GM19452 (cell line): ENCODE data around the gene ELF2.
A peak's percentile ranks its signal among the peaks of the same experiment; 100 is the strongest.
"Not testable (repeated sequence)": the region's sequence is repeated elsewhere in the genome, so short reads cannot be mapped to it uniquely, and the experiment has no call there.

ENCODE experiments used
- ATAC-seq: cut with Tn5 transposase; IDR thresholded peaks from one replicate; pipeline ENCODE4 v1.9.1; 2021; ENCODE audit not compliant: unreplicated experiment

Gene ELF2

DNA sequence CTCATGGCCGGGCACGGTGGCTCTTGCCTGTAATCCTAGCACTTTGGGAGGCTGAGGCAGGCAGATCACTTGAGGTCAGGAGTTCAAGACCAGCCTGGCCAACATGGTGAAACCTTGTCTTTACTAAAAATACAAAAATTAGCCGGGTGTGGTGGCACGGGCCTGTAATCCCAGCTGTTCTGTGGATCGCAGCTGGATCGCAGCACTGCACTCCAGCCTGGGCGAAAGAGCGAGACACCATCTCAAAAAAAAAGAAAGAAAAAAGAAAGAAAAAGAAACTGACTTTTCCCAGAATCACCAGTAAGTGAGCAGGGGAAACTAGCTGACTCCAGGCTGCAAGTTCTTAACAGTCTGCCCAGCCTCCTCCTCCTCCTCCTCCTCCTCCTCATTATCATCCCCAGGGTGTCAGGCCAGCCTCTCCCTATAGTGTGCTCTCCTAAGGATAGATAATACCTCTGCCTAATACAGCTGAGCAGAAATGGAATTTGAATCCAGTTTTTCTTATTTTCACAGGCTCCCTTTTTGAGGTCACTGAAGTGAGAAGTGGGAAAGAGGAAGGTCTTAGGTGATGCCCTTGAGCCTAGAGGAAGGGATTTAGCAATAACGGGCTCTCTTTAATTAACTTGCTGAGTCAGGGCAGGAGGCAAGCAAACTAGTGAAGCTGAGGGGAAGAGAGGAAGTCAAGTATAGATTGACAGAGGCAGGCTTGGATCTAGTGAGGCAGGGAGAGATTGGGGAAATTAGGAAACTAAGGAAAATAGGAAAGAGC lies 11.8 kb upstream of the ELF2 start:
- ATAC-seq, result no peak

DNA sequence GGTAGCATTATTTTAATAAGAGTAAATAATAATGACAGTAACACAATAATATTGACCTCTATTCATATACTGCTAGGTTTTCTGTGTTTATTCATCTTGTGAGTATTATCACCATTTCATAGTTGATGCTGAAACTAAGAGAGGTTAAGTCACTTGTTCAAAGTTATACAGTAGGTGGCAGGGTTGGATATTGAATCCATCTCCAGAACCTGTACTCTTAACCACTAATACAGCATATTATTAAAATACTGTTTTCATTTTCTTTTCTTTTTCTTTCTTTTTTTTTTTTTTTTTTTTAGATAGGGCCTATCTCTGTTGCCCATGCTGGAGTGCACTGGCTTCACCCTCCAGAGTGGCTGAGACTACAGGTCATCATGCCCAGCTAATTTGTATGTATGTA lies 7.1 kb upstream of the ELF2 start:
- no peak for ATAC-seq

DNA sequence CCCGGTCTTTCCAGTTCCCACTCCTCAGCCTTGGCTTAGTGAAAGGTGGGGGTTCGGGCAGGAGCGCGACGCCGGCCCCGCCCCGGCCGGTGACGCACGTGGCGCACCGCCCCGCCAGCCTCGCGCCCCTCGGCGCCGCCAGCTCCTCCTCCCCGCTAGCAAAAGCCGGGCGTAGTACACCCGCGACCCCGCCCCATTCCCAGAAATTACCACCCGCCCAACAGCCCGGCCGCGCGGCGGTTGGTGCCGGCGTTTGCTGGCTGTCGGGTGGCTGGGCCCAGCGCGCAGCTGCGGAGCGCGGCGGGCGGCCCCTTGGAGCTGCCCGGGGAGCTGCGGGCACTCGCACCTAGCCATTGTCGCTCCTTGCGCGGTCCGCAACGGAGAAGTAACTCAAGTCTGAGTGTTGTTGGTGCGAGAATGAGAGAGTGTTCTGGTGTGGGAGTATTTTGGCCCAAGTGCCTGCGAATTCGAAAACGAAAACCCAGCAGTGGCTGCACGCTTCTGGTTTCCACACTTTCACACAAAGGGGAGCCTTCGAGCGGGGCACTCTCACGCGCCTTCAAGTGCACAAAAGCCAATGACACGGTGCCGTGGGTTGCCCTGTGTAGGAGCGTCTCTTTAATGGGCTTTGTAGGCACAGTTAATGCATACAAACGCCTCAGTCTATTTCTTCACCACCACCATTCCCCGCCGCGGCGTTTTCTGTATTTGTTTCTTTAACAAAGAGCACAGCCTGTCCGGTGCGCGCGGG lies 1.0 kb upstream of the ELF2 start:
- peak; percentile 68 for ATAC-seq

DNA sequence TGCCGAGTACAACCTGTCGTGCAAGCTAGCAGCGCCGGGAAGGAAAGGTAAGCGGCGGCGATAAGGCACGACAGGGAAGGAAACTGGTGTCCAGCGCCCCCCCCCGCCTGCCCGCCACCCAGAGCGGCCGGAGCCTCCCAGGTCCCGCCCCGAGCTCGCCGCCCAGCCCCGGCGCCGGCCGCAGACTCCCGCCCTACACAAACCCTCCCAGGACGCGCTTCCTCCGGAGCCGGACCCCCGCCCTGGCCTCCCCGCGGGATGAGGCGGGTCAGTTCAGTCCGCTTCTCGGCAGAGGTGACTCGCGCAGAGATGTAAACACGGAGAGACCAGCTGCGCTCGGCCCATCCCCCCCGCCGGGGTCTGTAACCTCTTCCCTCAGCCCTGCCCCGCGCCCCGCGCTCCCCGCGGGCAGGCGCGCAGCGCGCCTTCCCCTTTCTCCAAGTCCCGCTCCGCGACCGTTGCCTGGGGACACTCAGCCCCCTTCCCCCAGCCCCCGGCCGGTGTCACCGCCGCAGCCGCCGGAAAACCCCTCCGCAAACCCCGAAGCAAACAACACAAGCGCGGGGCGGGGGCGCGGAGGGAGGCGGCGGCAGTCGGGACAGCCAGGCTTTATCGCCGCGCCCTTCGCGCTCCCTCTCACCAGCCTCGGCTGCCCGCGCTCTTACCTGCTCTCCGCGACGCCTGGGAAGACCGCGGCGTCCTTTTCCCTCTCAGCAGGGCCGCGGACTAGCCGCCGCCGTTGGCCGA lies 543 bp downstream of the ELF2 start:
- peak; percentile 15 for ATAC-seq

DNA sequence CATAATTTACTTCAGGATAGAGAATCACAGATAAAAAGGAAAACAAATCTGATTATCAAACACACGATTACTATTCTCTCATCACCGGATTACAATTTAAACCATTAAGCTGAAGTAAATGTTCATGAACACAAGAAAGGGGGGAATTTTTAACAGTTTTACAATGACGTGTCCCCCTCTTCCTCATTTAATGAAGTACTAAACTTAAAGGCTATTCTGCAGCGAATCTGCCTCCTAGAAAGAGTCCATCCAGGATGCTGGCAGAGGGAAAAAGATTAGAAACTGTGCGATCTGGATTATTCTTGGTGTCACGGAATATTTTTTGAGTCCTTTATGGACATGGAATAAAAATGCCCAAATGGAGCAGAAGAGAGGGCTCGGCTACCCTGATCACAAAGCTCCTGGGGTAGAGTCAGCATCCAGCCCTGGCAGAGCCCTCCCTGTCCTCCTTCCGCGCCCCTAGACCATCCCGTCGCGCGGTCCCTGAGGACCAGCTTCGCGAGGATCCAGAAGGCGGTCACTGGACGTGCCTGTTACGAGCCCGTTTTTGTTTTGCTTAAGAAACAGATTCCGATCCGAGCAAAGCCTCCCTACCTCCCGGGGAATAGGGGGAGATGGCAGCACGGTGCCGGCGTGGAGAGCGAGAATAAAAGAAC lies 1.2 kb downstream of the ELF2 start:
- ATAC-seq, result no peak

DNA sequence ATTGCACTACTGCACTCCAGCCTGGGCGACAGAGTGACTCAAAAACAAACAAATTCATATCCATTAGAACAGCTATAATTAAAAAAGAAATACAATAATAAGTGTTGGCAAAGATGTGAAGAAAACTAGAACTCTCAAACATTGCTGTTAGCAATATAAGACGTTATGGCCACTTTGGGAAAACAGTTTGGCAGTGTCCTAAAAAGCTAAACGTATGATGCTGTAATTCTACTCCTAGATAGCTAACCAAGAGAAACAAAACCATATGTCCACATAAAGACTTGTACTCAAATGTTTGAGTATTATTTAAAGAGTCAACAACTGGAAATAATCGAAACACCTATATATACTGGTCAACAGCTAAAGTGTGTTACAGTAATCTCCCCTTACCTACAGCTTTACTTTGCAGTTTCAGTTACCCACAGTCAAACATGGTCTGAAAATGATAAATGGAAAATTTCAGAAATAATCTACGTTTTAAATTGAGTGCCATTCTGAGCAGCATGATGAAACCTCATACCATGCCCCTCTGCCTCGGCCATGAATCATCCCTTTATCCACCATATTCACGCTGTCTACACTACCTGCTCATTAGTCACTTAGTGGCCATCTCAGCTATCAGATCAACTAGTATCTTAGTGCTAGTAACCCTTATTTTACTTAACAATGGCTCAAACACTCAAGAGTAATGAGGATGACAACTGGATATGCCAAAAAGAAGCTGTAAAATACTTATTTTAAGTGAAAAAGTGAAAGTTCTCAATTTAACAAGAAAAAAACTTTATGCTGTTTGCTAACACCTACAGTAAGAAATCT lies 4.9 kb downstream of the ELF2 start:
- no peak for ATAC-seq

DNA sequence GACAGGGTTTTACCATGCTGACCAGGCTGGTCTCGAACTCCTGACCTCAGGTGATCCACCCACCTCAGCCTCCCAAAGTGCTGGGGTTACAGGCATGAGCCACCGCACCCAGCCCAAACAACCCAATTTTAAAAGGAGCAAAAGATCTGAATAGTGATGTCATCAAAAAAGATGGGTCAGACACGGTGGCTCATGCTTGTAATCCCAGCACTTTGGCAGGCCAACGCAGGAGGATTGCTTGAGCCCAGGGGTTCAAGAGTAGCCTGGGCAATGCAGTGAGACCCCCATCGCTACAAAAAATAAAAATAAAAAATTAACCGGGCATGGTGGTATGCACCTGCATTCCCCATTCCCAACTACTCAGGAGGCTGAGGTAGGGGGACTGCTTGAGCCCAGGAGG lies 6.1 kb downstream of the ELF2 start:
- no peak for ATAC-seq

DNA sequence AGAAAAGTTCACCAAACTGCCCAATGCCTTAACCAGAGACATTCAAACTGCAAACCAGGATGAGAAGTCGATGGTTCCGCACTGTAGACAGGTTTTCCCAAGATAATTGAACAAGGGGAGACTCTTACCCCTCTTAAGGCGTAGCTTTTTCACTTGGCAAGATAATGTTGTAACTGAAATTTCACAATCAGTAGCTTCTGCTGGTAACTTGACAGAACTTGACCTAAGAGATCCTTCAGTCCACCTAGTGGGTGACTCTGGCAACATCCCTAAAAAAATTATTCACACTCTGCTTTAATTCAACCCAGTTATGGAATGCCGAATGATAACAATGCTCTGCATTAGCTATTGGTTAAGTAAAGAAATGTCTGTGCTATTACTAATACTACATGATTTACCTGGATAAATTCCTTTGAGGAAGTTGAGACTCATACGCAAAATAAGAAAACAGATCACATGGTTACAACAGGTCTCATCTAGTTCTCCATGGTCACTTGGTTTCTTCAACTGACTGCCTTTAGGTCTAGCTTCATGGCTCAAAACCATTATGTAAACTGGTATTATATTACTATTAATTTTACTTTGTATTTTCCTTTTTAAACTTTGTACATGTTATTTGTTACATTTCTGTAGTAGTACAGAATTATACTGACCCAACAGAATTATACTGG lies 9.1 kb downstream of the ELF2 start:
- no peak for ATAC-seq

DNA sequence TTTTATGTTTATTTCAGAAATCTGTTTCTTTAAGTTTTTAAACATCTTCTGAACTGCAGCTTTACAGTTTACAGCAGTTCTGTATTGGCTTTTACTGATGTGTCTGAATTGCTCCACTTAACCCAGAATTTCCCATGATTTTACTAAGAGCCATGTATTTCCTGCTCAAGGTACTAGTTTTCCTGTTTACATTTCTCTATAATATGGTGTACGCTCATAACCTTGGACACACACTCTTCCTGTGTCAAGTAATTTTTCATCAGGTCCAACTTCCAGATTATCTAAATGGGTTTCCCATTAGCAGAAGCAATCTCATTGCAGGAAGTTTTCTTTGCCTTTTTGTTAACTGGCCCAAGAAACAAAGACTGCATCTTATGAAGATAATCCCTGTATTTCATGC lies 12.3 kb downstream of the ELF2 start:
- ATAC-seq, result no peak

DNA sequence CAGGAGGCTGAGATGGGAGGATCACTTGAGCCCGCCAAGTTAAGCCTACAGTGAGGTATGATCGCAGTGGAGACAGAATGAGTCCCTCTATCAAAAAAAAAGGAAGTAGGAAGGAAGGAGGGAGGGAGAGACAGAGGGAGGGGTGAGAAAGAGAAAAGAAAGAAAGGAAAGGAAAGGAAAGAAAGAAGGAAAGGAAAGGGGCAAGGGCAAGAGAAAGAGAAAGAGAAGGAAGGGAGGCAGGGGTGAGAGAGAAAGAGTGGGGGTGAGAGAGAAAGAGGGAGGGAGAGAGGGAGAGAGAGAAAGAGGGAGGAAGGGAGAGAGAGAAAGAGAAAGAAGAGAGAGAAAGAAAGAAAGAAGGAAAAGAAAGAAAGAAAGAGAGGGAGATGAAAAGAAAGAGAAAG lies 13.2 kb downstream of the ELF2 start:
- no peak for ATAC-seq

DNA sequence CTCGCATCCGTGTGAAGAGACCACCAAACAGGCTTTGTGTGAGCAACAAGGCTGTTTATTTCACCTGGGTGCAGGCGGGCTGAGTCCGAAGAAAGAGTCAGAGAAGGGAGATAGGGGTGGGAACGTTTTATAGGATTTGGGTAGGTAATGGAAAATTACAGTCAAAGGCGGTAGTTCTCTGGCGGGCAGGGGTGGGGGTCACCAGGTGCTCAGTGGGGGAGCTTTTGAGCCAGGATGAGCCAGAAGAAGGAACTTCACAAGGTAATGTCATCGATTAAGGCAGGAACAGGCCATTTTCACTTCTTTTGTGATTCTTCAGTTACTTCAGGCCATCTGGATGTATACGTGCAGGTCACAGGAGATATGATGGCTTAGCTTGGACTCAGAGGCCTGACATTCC lies 19.0 kb downstream of the ELF2 start:
- ATAC-seq, result not testable (repeated sequence)

DNA sequence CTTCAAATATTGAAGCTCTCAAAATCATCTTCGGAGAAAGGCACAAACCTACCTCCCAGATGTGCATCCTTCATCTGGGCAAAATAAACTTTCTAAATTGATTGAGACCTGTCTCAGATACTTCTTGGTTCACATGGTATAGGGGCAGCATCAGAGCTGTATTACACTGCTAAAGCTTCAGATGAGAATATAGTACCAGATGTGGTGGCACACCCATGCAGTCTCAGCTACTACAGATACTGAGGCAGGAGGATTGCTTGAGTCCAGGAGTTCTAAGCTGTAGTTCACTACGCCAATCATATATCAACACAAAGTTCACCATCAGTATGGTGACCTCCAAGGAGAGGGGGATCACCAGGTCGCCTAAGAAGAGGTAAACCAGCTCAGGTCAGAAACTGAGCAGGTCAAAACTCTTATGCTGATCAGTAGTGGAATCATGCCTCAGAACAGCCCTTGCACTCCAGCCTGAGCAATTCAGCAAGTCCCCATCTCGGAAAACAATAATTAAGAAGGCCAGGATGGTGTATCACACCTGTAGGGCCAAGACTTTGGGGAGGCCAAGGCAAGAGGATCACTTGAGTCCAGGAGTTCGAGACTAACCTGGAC lies 22.0 kb downstream of the ELF2 start:
- no peak for ATAC-seq

DNA sequence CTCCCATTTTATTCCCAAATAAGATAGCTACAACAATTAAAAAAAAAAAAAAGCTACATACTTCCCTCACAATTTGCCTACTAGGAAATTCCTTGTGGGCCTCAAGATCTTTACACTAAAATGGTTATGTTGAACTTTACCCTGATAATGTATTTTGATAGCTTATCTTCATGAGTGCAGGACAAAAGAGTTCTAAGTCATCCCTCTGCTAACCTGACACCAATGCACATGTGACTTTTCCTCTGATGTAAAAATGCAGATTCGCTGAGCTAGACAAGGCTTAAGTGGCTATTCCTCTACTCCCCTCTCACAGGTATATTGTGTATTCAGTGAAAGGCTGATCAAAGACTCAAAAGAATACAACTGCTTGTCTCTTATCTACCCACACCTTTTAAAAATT lies 22.5 kb downstream of the ELF2 start:
- ATAC-seq, result no peak

DNA sequence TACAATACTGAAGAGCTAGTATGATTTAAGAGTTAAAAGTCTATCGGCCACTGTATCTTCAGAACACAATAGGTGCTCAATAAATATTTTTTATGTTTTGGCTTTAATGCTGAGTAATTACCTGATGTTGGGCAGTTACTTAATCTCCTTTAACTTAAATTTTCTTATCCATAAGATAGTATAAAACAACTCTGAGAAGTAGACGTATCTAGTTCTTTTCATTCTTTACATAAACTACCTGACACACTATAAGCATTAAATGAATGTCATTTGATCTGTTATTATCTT lies 22.9 kb downstream of the ELF2 start:
- no peak for ATAC-seq

DNA sequence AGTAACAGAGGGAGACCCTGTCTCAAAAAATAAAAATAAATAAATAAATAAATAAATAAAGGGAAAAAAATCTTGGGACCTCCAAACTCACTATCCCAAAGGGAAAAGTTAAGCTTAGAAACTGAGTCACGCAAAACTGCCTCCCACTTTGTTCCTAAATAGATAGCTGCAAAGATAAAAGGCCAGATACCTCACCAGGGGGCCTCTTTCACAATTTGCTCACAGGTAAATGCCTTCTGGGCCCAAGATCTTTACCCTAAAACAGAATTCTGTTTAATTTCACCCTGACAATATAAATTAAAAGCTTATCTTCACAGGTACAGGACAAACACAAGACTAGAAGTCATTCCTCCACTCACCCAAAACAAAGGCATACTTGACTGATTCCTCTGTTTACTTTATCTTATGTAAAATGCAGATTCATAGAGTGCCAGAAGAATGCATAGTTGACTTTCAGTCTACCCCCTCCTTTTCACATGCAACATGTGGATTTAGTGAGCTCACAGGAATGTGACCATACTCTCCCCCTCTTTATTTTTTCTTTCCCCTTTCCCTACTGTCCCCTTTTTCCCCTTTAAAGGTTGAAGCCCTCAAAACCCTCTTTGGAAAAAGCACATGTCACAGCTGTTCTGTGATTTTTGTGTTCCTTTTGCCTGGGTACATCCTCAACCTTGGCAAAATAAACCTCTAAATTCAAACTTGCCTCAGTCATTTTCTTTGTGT lies 23.4 kb downstream of the ELF2 start:
- ATAC-seq, result no peak

DNA sequence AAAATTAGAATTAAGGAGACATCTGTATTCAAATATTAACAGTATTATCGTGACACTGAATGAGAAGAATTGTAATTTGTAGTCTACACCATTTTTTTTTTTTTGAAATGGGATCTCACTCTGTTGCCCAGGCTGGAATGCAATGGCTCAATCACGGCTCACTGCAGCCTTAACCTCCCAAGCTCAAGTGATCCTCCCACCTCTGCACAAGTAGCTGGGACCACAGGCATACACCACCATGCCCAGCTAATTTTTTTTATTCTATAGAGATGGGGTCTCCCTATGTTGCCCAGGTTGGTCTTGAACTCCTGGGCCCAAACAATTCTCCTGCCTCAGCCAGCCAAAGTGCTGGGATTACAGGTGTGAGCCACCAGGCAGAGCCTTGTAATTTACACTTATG lies 24.8 kb downstream of the ELF2 start:
- no peak for ATAC-seq

DNA sequence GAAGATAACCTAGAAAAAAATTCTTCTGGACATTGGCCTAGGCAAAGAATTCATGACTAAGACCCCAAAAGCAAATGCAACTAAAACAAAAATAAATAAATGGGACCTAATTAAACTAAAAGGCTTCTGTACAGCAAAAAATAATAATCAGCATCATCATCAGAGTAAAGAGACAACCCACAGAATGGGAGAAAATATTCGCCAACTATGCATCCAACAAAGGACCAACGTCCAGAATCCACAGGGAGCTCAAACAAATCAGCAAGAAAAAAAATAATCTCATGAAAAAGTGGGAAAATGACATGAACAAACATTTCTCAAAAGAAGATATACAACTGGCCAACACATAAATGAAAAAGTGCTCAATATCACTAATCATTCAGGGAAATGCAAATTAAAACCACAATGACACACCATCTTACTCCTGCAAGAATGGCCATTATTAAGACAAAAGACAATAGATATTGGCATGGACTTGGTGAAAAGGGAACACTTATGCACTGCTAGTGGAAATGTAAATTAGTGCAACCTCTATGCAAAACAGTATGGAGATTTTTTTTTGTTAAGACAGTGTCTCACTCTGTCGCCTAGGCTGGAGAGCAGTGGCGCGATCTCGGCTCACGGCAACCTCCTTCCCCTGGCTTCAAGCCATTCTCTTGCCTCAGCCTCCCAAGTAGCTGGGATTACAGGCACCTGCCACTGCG lies 29.9 kb downstream of the ELF2 start:
- ATAC-seq, result no peak

DNA sequence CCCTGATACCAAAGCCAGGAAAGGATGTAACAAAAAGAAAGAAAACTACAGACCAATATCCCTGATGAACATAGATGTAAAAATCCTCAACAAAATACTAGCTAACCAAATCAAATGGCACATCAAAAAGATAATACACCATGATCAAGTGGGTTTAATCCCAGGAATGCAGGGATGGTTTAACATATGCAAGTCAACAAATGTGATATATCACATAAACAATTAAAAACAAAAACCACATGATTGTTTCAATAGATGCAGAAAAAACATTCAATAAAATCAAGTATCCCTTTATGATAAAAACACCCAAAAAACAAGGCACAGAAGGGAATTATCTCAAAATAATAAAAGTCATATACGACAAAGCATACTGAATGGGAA lies 31.5 kb downstream of the ELF2 start:
- ATAC-seq, result no peak
